Astrocyte (in vitro differentiated cells and primary cell): ENCODE measurements around the gene CILP. TPM values are rescaled to one million over a fixed set of nuclear protein-coding genes. Genes with fewer than 3 reads are reported as not detected.

Source experiments
- DNase-seq: peaks from one replicate; pipeline ENCODE4 v3.0.0-alpha.2; 2010; ENCODE audit warnings: low read depth
- FAIRE-seq: peaks from 2 replicates; lab custom pipeline; 2011; peaks lifted over from hg19 to GRCh38; lab: Jason Lieb, UNC
- H2AFZ ChIP-seq: 2 replicates; pipeline ENCODE4 v1.6.0; 2012; ENCODE audit warnings: low read depth, low read length, inconsistent platforms
- H3K27ac ChIP-seq: 2 replicates; pipeline ENCODE4 v1.5.1; 2011; ENCODE audit warnings: low read depth, low read length, inconsistent platforms
- H3K27me3 ChIP-seq: 2 replicates; pipeline ENCODE4 v1.6.0; 2011; ENCODE audit warnings: low read length, inconsistent platforms; ENCODE audit not compliant: insufficient read depth
- H3K36me3 ChIP-seq: 2 replicates; pipeline ENCODE4 v1.5.1; 2011; ENCODE audit warnings: low read length, inconsistent platforms; ENCODE audit not compliant: insufficient read depth
- H3K4me1 ChIP-seq: 2 replicates; pipeline ENCODE4 v1.5.1; 2011; ENCODE audit warnings: low read length, inconsistent platforms; ENCODE audit not compliant: insufficient read depth
- H3K4me2 ChIP-seq: 2 replicates; pipeline ENCODE4 v1.6.0; 2012; ENCODE audit warnings: low read length, inconsistent platforms
- H3K4me3 ChIP-seq: 2 replicates; pipeline ENCODE4 v1.5.1; 2011; ENCODE audit warnings: low read depth, mild to moderate bottlenecking, low read length, inconsistent platforms; ENCODE audit not compliant: insufficient read depth
- H3K79me2 ChIP-seq: 2 replicates; pipeline ENCODE4 v1.6.0; 2012; ENCODE audit warnings: mild to moderate bottlenecking, low read length, inconsistent platforms; ENCODE audit not compliant: insufficient read depth
- H3K9ac ChIP-seq: 2 replicates; pipeline ENCODE4 v1.6.0; 2012; ENCODE audit warnings: mild to moderate bottlenecking, low read length, inconsistent platforms
- H3K9me3 ChIP-seq: 2 replicates; pipeline ENCODE4 v1.5.1; 2012; ENCODE audit warnings: low read depth, mild to moderate bottlenecking, low read length, inconsistent platforms; ENCODE audit not compliant: insufficient read depth
- H4K20me1 ChIP-seq: 2 replicates; pipeline ENCODE4 v1.6.0; 2012; ENCODE audit warnings: low read length, inconsistent platforms; ENCODE audit not compliant: insufficient read depth
- H3K27ac Mint-ChIP-seq: one replicate; pipeline ENCODE4 v1.8.0; 2021; ENCODE audit warnings: mild to moderate bottlenecking, mixed read lengths; ENCODE audit not compliant: unreplicated experiment
- H3K27me3 Mint-ChIP-seq: one replicate; pipeline ENCODE4 v1.8.0; 2021; ENCODE audit warnings: low read depth, mixed read lengths; ENCODE audit not compliant: unreplicated experiment
- H3K36me3 Mint-ChIP-seq: one replicate; pipeline ENCODE4 v1.8.0; 2021; ENCODE audit warnings: low read depth, mixed read lengths; ENCODE audit not compliant: unreplicated experiment
- H3K4me1 Mint-ChIP-seq: one replicate; pipeline ENCODE4 v1.8.0; 2021; ENCODE audit warnings: low read depth, mixed read lengths; ENCODE audit not compliant: unreplicated experiment
- H3K4me3 Mint-ChIP-seq: one replicate; pipeline ENCODE4 v1.8.0; 2021; ENCODE audit warnings: mild to moderate bottlenecking, moderate library complexity, mixed read lengths; ENCODE audit not compliant: unreplicated experiment
- H3K9me3 Mint-ChIP-seq: one replicate; pipeline ENCODE4 v1.8.0; 2021; ENCODE audit warnings: mild to moderate bottlenecking, mixed read lengths; ENCODE audit not compliant: unreplicated experiment
- EZH2 ChIP-seq: IDR thresholded peaks from 2 replicates; pipeline ENCODE4 v1.6.1; 2012; ENCODE audit warnings: mild to moderate bottlenecking, low read length, inconsistent platforms; ENCODE audit not compliant: insufficient read depth
- total RNA-seq: library from RNA; stranded (reverse); gene quantifications from 2 replicates; pipeline ENCODE4 v1.2.1, GENCODE V29; 2021
- TF ChIP-seq, protein P1 (sequence below): IDR thresholded peaks from 2 replicates; pipeline ENCODE4 v1.5.1; 2011; ENCODE audit warnings: low read depth, mild to moderate bottlenecking, inconsistent platforms, low read length, moderate library complexity; ENCODE audit not compliant: insufficient read depth

The CILP gene
- total RNA-seq, 1 donor from 2014 or later, result 1.1 TPM

DNA sequence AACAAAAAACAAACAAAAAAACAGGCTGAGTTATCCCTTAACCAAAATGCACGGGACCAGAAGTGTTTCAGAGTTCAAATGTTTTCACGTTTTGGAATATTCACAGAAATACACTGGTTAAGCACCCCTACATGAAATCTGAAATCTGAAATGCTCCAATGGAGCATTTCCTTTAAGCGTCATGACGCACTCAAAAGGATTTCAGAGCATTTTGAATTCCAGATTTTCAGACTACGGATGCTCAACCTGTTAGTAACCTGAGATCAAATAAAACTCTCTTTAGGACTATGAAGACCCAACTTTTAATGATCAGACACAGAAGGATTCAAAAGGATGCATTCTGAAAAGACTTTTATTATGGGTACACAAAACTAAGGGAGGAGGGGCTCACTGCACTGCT is 35.8 kb downstream of the CILP start:
- Histone ChIP-seq H3K9ac (no peak overlapping the region), H3K9me3 (no peaks in the 10 kb centered on the region), H2AFZ (no peak overlapping the region), H3K4me3 (no peak overlapping the region), H3K79me2 (peaks cover 25% of the 10 kb centered on the region), H3K36me3 (peaks cover 22% of the 10 kb centered on the region), H3K27ac (no peak overlapping the region), H4K20me1 (peaks cover 42% of the 10 kb centered on the region), H3K27me3 (no peaks in the 10 kb centered on the region), H3K4me2 (no peak overlapping the region), H3K4me1 (no peaks in the 10 kb centered on the region)
- Mint-ChIP-seq H3K4me1 (peaks cover 15% of the 10 kb centered on the region), H3K9me3 (no peaks in the 10 kb centered on the region), H3K36me3 (peaks cover 20% of the 10 kb centered on the region), H3K27me3 (no peaks in the 10 kb centered on the region), H3K27ac (no peak overlapping the region), H3K4me3 (no peak overlapping the region)
- TF ChIP-seq, protein P1, sequence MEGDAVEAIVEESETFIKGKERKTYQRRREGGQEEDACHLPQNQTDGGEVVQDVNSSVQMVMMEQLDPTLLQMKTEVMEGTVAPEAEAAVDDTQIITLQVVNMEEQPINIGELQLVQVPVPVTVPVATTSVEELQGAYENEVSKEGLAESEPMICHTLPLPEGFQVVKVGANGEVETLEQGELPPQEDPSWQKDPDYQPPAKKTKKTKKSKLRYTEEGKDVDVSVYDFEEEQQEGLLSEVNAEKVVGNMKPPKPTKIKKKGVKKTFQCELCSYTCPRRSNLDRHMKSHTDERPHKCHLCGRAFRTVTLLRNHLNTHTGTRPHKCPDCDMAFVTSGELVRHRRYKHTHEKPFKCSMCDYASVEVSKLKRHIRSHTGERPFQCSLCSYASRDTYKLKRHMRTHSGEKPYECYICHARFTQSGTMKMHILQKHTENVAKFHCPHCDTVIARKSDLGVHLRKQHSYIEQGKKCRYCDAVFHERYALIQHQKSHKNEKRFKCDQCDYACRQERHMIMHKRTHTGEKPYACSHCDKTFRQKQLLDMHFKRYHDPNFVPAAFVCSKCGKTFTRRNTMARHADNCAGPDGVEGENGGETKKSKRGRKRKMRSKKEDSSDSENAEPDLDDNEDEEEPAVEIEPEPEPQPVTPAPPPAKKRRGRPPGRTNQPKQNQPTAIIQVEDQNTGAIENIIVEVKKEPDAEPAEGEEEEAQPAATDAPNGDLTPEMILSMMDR, result no peak
- TF ChIP-seq EZH2, result no peak
- DNase-seq (no peak), FAIRE-seq (no peak)

DNA sequence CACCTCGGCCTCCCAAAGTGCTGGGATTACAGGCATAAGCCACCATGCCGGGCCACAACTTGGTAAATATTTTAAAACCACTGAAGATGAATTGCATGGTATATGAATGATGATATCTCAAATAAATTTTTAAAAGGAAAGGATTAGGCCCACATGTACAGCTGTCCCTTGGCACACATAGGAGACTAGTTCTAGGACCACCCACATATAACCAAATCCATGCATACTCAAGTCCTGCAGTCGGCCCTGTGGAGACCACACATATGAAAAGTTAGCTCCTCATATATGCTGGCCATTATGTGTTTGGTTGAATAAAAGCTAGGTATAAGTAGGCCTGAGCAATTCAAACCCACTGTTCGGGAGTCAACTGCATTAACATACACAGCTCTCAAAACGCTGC is 36.8 kb downstream of the CILP start:
- Histone ChIP-seq H3K36me3 (peaks cover 22% of the 10 kb centered on the region), H4K20me1 (peaks cover 32% of the 10 kb centered on the region), H3K9me3 (no peaks in the 10 kb centered on the region), H3K79me2 (peaks cover 15% of the 10 kb centered on the region), H2AFZ (no peak overlapping the region), H3K27ac (no peak overlapping the region), H3K4me1 (no peaks in the 10 kb centered on the region), H3K27me3 (no peaks in the 10 kb centered on the region), H3K4me2 (no peak overlapping the region), H3K9ac (no peak overlapping the region), H3K4me3 (no peak overlapping the region)
- TF ChIP-seq, protein P1, result no peak
- no peak for TF ChIP-seq EZH2
- FAIRE-seq, result no peak
- no peak overlapping the region for H3K27ac Mint-ChIP-seq
- DNase-seq, result no peak
- H3K4me1 Mint-ChIP-seq, result peaks cover 15% of the 10 kb centered on the region
- H3K27me3 Mint-ChIP-seq, result no peaks in the 10 kb centered on the region
- H3K36me3 Mint-ChIP-seq, result peaks cover 18% of the 10 kb centered on the region
- no peaks in the 10 kb centered on the region for H3K9me3 Mint-ChIP-seq
- H3K4me3 Mint-ChIP-seq, result no peak overlapping the region

DNA sequence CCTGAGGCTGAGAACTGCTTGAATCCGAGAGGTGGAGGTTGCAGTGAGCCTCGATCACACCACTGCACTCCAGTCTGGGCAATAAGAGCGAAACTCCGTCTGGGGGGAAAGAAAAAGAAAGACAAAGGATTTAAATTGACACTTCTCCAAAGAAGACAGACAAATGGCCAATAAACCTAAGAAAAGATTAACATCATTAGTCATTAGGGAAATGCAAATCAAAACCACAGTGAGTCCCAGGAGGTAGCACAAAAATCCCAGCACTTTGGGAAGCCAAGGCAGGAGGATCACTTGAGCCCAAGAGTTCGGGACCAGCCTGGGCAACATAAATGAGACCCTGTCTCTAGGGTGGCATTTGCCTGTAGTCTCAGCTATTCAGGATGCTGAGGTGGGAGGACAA is 38.7 kb downstream of the CILP start:
- Histone ChIP-seq H3K4me3 (no peak overlapping the region), H3K4me2 (no peak overlapping the region), H3K9ac (no peak overlapping the region), H3K4me1 (no peaks in the 10 kb centered on the region), H3K27me3 (no peaks in the 10 kb centered on the region), H4K20me1 (peaks cover 30% of the 10 kb centered on the region), H3K36me3 (peaks cover 10% of the 10 kb centered on the region), H3K79me2 (peaks cover 3% of the 10 kb centered on the region), H3K27ac (no peak overlapping the region), H3K9me3 (no peaks in the 10 kb centered on the region), H2AFZ (no peak overlapping the region)
- DNase-seq (no peak), FAIRE-seq (no peak)
- Mint-ChIP-seq H3K27me3 (no peaks in the 10 kb centered on the region), H3K9me3 (no peaks in the 10 kb centered on the region), H3K4me1 (peaks cover 15% of the 10 kb centered on the region), H3K4me3 (no peak overlapping the region), H3K36me3 (peaks cover 18% of the 10 kb centered on the region), H3K27ac (no peak overlapping the region)
- TF ChIP-seq EZH2, result no peak
- TF ChIP-seq, protein P1, result no peak
